ENCODE results near the gene FDCSP.

DNA sequence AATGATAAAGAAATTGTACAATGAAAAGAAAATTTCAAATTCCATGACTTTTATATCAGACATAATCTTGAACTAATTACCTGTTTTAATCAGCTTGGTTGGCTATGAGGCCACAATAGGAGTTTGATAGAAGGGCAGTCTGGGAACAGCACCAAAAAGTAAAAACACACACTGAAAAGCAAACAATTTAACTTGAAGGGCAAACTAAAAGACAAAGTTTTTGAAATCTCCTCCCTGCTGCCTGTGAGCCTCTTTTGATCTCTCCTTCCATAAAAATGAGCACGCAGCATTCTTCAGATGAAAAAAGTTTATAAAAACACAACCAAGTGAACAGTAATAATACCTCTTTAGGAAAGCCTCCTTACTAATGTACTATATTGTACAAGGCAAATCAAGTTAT lies 22.3 kb upstream of the FDCSP start:
- TF ChIP-seq, protein P1, sequence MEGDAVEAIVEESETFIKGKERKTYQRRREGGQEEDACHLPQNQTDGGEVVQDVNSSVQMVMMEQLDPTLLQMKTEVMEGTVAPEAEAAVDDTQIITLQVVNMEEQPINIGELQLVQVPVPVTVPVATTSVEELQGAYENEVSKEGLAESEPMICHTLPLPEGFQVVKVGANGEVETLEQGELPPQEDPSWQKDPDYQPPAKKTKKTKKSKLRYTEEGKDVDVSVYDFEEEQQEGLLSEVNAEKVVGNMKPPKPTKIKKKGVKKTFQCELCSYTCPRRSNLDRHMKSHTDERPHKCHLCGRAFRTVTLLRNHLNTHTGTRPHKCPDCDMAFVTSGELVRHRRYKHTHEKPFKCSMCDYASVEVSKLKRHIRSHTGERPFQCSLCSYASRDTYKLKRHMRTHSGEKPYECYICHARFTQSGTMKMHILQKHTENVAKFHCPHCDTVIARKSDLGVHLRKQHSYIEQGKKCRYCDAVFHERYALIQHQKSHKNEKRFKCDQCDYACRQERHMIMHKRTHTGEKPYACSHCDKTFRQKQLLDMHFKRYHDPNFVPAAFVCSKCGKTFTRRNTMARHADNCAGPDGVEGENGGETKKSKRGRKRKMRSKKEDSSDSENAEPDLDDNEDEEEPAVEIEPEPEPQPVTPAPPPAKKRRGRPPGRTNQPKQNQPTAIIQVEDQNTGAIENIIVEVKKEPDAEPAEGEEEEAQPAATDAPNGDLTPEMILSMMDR (IDR thresholded peaks at IDR 0.05; ENCODE audit: low read depth, low read length): no peak
- no peak for TF ChIP-seq EZH2phosphoT487 (IDR thresholded peaks at IDR 0.05; ENCODE audit: low read depth)

All from OCI-LY3 (cell line).